ENCODE data around the gene STAT2. TPM values are rescaled to one million over a fixed set of nuclear protein-coding genes. Genes with fewer than 3 reads are reported as not detected.

The STAT2 gene
- total and polyA plus RNA-seq, 2 donors (not counting 1 experiment from before 2014, with no cell fraction given), result 148 to 368 TPM

DNA sequence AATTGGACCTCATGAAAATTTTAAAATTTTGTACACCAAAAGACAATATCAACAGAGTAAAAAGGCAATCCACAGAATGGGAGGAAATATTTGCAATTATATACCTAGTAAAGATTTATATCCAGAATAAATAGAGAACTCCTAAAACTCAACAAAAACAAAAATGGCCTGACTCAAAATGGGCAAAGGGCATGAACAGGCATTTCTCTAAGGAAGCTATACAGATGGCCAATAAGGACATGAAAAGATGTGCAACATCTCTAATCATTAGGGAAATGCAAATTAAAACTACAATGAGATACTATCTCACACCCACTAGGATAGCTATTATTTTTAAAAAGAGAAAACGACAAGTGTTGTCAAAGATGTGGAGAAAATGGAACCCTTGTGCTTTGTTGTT lies 13.6 kb upstream of the STAT2 start:
- Histone ChIP-seq H3K79me2 (ENCODE audit: control insufficient read depth, insufficient read depth, low read length) (no peaks in the 10 kb centered on the region), H3K36me3 (ENCODE audit: control insufficient read depth, insufficient read depth, low read length) (no peaks in the 10 kb centered on the region), H3K4me2 (ENCODE audit: extremely low read depth, insufficient read depth, low read length) (no peak overlapping the region), H3K9me3 (ENCODE audit: control insufficient read depth, insufficient read depth, low read depth, low read length) (no peaks in the 10 kb centered on the region), H2AFZ (ENCODE audit: low read length) (no peak overlapping the region), H3K9ac (ENCODE audit: insufficient read depth, low read length) (no peak overlapping the region), H3K27ac (ENCODE audit: insufficient read depth, low read length) (no peak overlapping the region), H3K27me3 (ENCODE audit: control insufficient read depth, insufficient read depth, low read length) (no peaks in the 10 kb centered on the region), H3K4me1 (ENCODE audit: control insufficient read depth, extremely low read depth, insufficient read depth, low read length) (no peaks in the 10 kb centered on the region), H3K4me3 (replicated peaks in 1 of 4; ENCODE audit: control extremely low read depth in 1 of 4, insufficient read depth in 1 of 4, low read depth in 3 of 4, low read length in 4 of 4) (no peak overlapping the region), H4K20me1 (ENCODE audit: control insufficient read depth, extremely low read depth, insufficient read depth, low read length) (no peaks in the 10 kb centered on the region)
- TF ChIP-seq EZH2 (IDR thresholded peaks at IDR 0.05; ENCODE audit: low read length, missing control alignments), result no peak
- TF ChIP-seq, protein P1, sequence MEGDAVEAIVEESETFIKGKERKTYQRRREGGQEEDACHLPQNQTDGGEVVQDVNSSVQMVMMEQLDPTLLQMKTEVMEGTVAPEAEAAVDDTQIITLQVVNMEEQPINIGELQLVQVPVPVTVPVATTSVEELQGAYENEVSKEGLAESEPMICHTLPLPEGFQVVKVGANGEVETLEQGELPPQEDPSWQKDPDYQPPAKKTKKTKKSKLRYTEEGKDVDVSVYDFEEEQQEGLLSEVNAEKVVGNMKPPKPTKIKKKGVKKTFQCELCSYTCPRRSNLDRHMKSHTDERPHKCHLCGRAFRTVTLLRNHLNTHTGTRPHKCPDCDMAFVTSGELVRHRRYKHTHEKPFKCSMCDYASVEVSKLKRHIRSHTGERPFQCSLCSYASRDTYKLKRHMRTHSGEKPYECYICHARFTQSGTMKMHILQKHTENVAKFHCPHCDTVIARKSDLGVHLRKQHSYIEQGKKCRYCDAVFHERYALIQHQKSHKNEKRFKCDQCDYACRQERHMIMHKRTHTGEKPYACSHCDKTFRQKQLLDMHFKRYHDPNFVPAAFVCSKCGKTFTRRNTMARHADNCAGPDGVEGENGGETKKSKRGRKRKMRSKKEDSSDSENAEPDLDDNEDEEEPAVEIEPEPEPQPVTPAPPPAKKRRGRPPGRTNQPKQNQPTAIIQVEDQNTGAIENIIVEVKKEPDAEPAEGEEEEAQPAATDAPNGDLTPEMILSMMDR (conservative IDR thresholded peaks at IDR 0.05 in 1 of 2, IDR thresholded peaks at IDR 0.05 in 1 of 2; ENCODE audit: low read depth in 1 of 2, low read length in 2 of 2), result no peak
- no peak for DNase-seq (ENCODE audit: low read depth in 2 of 2)

DNA sequence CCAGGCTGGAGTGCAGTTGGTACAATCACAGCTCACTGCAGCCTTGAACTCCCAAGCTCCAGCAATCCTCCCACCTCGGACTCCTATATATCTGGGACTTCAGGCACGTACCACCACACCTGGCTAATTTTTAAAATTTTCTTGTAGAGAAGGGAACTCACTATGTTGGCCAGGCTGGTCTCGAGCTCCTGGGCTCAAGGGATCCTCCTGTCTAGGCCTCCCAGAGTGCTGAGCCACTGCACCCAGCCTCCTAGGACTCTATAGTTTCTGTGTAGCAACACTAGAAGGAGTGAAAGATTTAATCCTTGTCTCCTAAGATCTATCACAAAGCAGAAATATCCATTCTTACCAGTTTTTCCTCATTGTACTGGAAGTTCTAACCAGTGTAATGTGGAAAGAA lies 7.0 kb upstream of the STAT2 start:
- Histone ChIP-seq H3K9ac (ENCODE audit: insufficient read depth, low read length) (no peak overlapping the region), H3K79me2 (ENCODE audit: control insufficient read depth, insufficient read depth, low read length) (no peaks in the 10 kb centered on the region), H3K27ac (ENCODE audit: insufficient read depth, low read length) (no peak overlapping the region), H3K4me1 (ENCODE audit: control insufficient read depth, extremely low read depth, insufficient read depth, low read length) (no peaks in the 10 kb centered on the region), H3K4me2 (ENCODE audit: extremely low read depth, insufficient read depth, low read length) (no peak overlapping the region), H3K27me3 (ENCODE audit: control insufficient read depth, insufficient read depth, low read length) (no peaks in the 10 kb centered on the region), H4K20me1 (ENCODE audit: control insufficient read depth, extremely low read depth, insufficient read depth, low read length) (no peaks in the 10 kb centered on the region), H3K9me3 (ENCODE audit: control insufficient read depth, insufficient read depth, low read depth, low read length) (no peaks in the 10 kb centered on the region), H3K36me3 (ENCODE audit: control insufficient read depth, insufficient read depth, low read length) (no peaks in the 10 kb centered on the region), H3K4me3 (replicated peaks in 1 of 4; ENCODE audit: control extremely low read depth in 1 of 4, insufficient read depth in 1 of 4, low read depth in 3 of 4, low read length in 4 of 4) (no peak overlapping the region), H2AFZ (ENCODE audit: low read length) (no peak overlapping the region)
- DNase-seq (ENCODE audit: low read depth in 2 of 2), result no peak
- TF ChIP-seq EZH2 (IDR thresholded peaks at IDR 0.05; ENCODE audit: low read length, missing control alignments), result no peak
- TF ChIP-seq, protein P1 (conservative IDR thresholded peaks at IDR 0.05 in 1 of 2, IDR thresholded peaks at IDR 0.05 in 1 of 2; ENCODE audit: low read depth in 1 of 2, low read length in 2 of 2), result no peak

DNA sequence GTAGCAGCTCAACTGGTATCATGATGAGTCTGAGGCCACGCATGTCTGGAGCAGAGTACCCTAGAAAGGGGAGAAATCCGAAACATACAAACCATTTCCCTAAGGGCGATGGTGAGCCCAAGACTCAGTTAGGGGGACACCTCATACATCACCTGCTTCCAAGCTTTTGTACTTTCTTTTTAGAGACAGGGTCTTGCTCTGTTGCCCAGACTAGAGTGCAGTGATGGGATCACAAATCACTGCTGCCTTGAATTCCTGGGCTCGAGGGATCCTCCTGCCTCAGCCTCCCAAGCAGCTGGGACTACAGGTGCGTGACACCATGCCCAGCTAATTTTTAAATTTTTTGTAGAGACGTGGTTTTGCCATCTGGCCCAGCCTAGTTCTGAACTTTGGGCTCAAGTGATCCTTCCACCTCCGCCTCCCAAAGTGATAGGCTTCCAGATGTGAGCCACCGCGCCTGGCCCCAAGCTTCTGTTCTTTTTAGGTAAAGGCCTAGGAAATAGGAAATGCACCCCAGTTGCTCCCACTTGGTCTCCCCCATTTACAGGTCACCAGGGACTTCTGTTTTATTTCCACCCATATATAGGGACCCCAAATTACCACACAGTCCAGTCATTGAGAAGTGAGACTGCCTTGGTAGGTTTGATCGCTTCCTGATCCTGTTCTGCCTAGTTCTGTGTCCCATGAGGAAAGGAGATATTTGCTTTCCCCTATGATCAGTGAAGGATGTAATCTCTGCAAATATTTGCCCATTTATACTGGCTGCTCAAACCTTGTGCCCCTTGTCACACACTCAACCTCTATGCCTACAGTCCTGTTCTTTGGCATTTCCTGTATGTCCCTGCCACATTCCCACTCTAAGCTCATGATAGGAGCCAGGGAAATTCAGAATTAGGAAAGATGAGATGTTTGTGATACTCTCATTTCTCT lies 2.5 kb upstream of the STAT2 start, which contains the start of gene APOF:
APOF (minus strand) TSS at position 728 of the 930 bp plus-strand sequence; CDS start at position 616, 112 bp downstream.
- Histone ChIP-seq H3K9me3 (ENCODE audit: control insufficient read depth, insufficient read depth, low read depth, low read length) (no peaks in the 10 kb centered on the region), H3K27me3 (ENCODE audit: control insufficient read depth, insufficient read depth, low read length) (no peaks in the 10 kb centered on the region), H3K9ac (ENCODE audit: insufficient read depth, low read length) (no peak within 1 kb of the TSS), H3K79me2 (ENCODE audit: control insufficient read depth, insufficient read depth, low read length) (peaks cover 22% of the 10 kb centered on the region), H3K27ac (ENCODE audit: insufficient read depth, low read length) (no peak within 1 kb of the TSS), H3K4me3 (replicated peaks in 1 of 4; ENCODE audit: control extremely low read depth in 1 of 4, insufficient read depth in 1 of 4, low read depth in 3 of 4, low read length in 4 of 4) (no peak within 1 kb of the TSS), H3K4me2 (ENCODE audit: extremely low read depth, insufficient read depth, low read length) (no peak within 1 kb of the TSS), H2AFZ (ENCODE audit: low read length) (no peak within 1 kb of the TSS), H3K36me3 (ENCODE audit: control insufficient read depth, insufficient read depth, low read length) (no peaks in the 10 kb centered on the region), H4K20me1 (ENCODE audit: control insufficient read depth, extremely low read depth, insufficient read depth, low read length) (no peaks in the 10 kb centered on the region), H3K4me1 (ENCODE audit: control insufficient read depth, extremely low read depth, insufficient read depth, low read length) (peaks cover 9% of the 10 kb centered on the region)
- no peak for DNase-seq (ENCODE audit: low read depth in 2 of 2)
- no peak for TF ChIP-seq EZH2 (IDR thresholded peaks at IDR 0.05; ENCODE audit: low read length, missing control alignments)
- TF ChIP-seq, protein P1 (conservative IDR thresholded peaks at IDR 0.05 in 1 of 2, IDR thresholded peaks at IDR 0.05 in 1 of 2; ENCODE audit: low read depth in 1 of 2, low read length in 2 of 2), result no peak

All from fibroblast of lung (primary cell).